ENCODE results near the gene LZTR1. TPM values are rescaled to one million over a fixed set of nuclear protein-coding genes. Genes with fewer than 3 reads are reported as not detected.

The LZTR1 gene
- total and polyA plus RNA-seq, 10 of the 15 experiments (the other 5 are each of a cell fraction or from before 2014, with no cell fraction given) = 0.82 to 50.3 (median 19.3) TPM

DNA sequence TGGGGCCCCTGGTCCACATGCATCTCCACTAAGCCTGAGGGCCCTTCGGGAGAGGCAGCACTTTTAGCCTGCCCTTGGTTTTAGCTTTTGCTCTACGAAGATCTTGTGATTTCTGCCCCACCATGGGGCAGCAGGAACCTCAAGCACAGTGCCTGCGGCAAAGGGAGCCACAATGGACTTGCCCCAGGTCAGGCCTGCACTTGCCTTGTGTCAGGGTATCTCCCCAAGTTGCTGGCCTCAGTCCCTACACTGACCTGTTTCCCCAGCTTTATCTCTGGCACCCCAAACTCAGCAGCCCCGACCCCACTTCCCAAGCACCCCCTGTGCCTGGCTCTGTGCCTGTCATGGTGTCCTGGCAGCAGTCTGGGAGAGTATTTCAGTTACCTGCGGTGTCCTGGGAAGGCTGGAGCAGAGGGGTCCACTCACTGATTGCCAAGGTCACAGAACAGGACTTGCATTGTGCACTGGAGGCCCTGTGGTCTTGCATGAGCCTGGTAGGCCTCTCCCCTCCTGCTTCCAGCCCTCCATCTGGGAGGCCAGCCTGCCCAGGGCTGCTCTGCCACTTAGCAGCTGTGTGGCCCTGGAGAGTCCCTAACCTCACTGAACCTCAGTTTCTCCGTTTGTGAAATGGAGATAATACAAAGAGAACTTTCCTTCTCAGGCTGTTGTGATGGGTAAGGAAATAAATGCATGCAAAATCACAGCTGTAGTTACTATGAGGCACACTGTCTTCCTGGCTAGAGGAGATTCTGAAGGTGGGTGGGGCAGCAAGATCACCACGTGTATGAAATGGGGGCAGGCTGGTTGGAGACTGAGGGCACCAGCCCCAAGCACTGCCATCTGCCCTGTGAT, 18.7 kb upstream of the LZTR1 start:
- Histone ChIP-seq H3K4me3 (no peak overlapping the region), H3K27me3 (replicated peaks in 1 of 2; ENCODE audit: control insufficient read depth in 2 of 2, insufficient read depth in 2 of 2, low read length in 1 of 2) (peaks cover 2 to 4% of the 10 kb centered on the region in 2 experiments; a peak in 3 of 4 replicates), H3K9me3 (replicated peaks; ENCODE audit: control insufficient read depth, insufficient read depth, low read length) (no peaks in the 10 kb centered on the region), H3K4me1 (ENCODE audit: control insufficient read depth, insufficient read depth, low read length) (peaks cover 3% of the 10 kb centered on the region), H3K27ac (ENCODE audit: control insufficient read depth, insufficient read depth) (no peak overlapping the region), H3K79me2 (ENCODE audit: control insufficient read depth, insufficient read depth, low read length) (no peaks in the 10 kb centered on the region), H3K9ac (ENCODE audit: control insufficient read depth, insufficient read depth, low read length) (no peak overlapping the region), H2AFZ (ENCODE audit: control insufficient read depth, low read depth, low read length) (no peak overlapping the region), H4K20me1 (ENCODE audit: control insufficient read depth, insufficient read depth) (no peaks in the 10 kb centered on the region; the same call in 1 of the 2 replicates), H3K36me3 (ENCODE audit: control insufficient read depth in 2 of 2, insufficient read depth in 2 of 2, low read length in 1 of 2) (no peaks in the 10 kb centered on the region), H3K4me2 (ENCODE audit: control insufficient read depth, insufficient read depth) (no peak overlapping the region)
- in situ Hi-C loops (cut with MboI) (no loop called here), intact Hi-C loops (cut with micrococcal nuclease; ENCODE audit: unreplicated experiment) (no loop called here)
- ChIA-PET POLR2A (no interaction called here), SMC1A (ENCODE audit: uncharacterized antibody, unreplicated experiment) (no interaction called here), RAD21 (ENCODE audit: unreplicated experiment) (no interaction called here), CTCF (interaction anchor here (1.8 kb wide), 1 partner anchor 18 kb away, joined by 4 read pairs; the partner anchor contains the start of gene LZTR1)
- DNase-seq (ENCODE audit: low read depth, low spot score) (no peak), FAIRE-seq (no peak), ATAC-seq (no peak)
- WGBS (ENCODE audit: insufficient coverage, insufficient replicate concordance, low lambda C conversion rate, missing lambda C conversion rate) = 20% methylated on average over 7 of the region's 7 CpGs
- TF ChIP-seq, protein P1, sequence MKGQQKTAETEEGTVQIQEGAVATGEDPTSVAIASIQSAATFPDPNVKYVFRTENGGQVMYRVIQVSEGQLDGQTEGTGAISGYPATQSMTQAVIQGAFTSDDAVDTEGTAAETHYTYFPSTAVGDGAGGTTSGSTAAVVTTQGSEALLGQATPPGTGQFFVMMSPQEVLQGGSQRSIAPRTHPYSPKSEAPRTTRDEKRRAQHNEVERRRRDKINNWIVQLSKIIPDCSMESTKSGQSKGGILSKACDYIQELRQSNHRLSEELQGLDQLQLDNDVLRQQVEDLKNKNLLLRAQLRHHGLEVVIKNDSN (IDR thresholded peaks at IDR 0.05; ENCODE audit: borderline replicate concordance, extremely low read length, insufficient read depth, low read depth, low read length) = no peak
- TF ChIP-seq NR2C1 (IDR thresholded peaks at IDR 0.05) (no peak), MTA3 (IDR thresholded peaks at IDR 0.05; ENCODE audit: borderline replicate concordance, low read length) (no peak), EED (IDR thresholded peaks at IDR 0.05; ENCODE audit: low read depth) (no peak), ATF7 (IDR thresholded peaks at IDR 0.05; ENCODE audit: low read depth) (no peak), LARP7 (IDR thresholded peaks at IDR 0.05) (no peak), CHD1 (IDR thresholded peaks at IDR 0.05; ENCODE audit: low read depth, low read length) (no peak), SRF (IDR thresholded peaks at IDR 0.05; ENCODE audit: low read depth in 2 of 2, low read length in 2 of 2) (no peak)
- TF ChIP-seq, protein P2, sequence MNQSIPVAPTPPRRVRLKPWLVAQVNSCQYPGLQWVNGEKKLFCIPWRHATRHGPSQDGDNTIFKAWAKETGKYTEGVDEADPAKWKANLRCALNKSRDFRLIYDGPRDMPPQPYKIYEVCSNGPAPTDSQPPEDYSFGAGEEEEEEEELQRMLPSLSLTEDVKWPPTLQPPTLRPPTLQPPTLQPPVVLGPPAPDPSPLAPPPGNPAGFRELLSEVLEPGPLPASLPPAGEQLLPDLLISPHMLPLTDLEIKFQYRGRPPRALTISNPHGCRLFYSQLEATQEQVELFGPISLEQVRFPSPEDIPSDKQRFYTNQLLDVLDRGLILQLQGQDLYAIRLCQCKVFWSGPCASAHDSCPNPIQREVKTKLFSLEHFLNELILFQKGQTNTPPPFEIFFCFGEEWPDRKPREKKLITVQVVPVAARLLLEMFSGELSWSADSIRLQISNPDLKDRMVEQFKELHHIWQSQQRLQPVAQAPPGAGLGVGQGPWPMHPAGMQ (IDR thresholded peaks at IDR 0.05; ENCODE audit: borderline replicate concordance) = no peak
- TF ChIP-seq, protein P3, sequence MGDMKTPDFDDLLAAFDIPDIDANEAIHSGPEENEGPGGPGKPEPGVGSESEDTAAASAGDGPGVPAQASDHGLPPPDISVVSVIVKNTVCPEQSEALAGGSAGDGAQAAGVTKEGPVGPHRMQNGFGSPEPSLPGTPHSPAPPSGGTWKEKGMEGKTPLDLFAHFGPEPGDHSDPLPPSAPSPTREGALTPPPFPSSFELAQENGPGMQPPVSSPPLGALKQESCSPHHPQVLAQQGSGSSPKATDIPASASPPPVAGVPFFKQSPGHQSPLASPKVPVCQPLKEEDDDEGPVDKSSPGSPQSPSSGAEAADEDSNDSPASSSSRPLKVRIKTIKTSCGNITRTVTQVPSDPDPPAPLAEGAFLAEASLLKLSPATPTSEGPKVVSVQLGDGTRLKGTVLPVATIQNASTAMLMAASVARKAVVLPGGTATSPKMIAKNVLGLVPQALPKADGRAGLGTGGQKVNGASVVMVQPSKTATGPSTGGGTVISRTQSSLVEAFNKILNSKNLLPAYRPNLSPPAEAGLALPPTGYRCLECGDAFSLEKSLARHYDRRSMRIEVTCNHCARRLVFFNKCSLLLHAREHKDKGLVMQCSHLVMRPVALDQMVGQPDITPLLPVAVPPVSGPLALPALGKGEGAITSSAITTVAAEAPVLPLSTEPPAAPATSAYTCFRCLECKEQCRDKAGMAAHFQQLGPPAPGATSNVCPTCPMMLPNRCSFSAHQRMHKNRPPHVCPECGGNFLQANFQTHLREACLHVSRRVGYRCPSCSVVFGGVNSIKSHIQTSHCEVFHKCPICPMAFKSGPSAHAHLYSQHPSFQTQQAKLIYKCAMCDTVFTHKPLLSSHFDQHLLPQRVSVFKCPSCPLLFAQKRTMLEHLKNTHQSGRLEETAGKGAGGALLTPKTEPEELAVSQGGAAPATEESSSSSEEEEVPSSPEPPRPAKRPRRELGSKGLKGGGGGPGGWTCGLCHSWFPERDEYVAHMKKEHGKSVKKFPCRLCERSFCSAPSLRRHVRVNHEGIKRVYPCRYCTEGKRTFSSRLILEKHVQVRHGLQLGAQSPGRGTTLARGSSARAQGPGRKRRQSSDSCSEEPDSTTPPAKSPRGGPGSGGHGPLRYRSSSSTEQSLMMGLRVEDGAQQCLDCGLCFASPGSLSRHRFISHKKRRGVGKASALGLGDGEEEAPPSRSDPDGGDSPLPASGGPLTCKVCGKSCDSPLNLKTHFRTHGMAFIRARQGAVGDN (IDR thresholded peaks at IDR 0.05) = no peak
- TF ChIP-seq, protein P4, sequence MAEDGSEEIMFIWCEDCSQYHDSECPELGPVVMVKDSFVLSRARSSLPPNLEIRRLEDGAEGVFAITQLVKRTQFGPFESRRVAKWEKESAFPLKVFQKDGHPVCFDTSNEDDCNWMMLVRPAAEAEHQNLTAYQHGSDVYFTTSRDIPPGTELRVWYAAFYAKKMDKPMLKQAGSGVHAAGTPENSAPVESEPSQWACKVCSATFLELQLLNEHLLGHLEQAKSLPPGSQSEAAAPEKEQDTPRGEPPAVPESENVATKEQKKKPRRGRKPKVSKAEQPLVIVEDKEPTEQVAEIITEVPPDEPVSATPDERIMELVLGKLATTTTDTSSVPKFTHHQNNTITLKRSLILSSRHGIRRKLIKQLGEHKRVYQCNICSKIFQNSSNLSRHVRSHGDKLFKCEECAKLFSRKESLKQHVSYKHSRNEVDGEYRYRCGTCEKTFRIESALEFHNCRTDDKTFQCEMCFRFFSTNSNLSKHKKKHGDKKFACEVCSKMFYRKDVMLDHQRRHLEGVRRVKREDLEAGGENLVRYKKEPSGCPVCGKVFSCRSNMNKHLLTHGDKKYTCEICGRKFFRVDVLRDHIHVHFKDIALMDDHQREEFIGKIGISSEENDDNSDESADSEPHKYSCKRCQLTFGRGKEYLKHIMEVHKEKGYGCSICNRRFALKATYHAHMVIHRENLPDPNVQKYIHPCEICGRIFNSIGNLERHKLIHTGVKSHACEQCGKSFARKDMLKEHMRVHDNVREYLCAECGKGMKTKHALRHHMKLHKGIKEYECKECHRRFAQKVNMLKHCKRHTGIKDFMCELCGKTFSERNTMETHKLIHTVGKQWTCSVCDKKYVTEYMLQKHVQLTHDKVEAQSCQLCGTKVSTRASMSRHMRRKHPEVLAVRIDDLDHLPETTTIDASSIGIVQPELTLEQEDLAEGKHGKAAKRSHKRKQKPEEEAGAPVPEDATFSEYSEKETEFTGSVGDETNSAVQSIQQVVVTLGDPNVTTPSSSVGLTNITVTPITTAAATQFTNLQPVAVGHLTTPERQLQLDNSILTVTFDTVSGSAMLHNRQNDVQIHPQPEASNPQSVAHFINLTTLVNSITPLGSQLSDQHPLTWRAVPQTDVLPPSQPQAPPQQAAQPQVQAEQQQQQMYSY (CRISPR knock-in tag; IDR thresholded peaks at IDR 0.05) = no peak
- BruUV-seq (replicated peaks) = no TSS peak
